Measurements from ENCODE around the gene COG1.
"Not testable (repeated sequence)": the region's sequence is repeated elsewhere in the genome, so short reads cannot be mapped to it uniquely, and the experiment has no call there.

The COG1 gene

GRCh38 chr17:73192894-73193701, at the start of gene COG1:
Gene COG1, plus strand, starts transcription at chr17:73193055. Its CDS starts 15 bp downstream, at chr17:73193070.
- peak; percentile 94 for DNase-seq

GRCh38 chr17:73144209-73144608, 48.6 kb upstream of the COG1 start:
- not testable (repeated sequence) for DNase-seq

- DNase-seq = no peak
These were observed 47.2 kb upstream of the COG1 start for GRCh38 chr17:73145641-73146040.

- not testable (repeated sequence) for DNase-seq
These were observed 45.1 kb upstream of the COG1 start for GRCh38 chr17:73147791-73148190.

- DNase-seq = no peak
These were observed 44.1 kb upstream of the COG1 start for GRCh38 chr17:73148540-73149334.

- DNase-seq = not testable (repeated sequence)
These were observed 42.1 kb upstream of the COG1 start for GRCh38 chr17:73150622-73151300.

- DNase-seq = peak; percentile 77
These were observed 40.8 kb upstream of the COG1 start for GRCh38 chr17:73151916-73152632.

- DNase-seq = no peak
These were observed 37.3 kb upstream of the COG1 start for GRCh38 chr17:73155410-73156165.

GRCh38 chr17:73156166-73156840, 36.6 kb upstream of the COG1 start:
- peak; percentile 84 for DNase-seq

- no peak for DNase-seq
These were observed 35.9 kb upstream of the COG1 start for GRCh38 chr17:73156887-73157520.

- DNase-seq = no peak
These were observed 35.3 kb upstream of the COG1 start for GRCh38 chr17:73157521-73157890.

GRCh38 chr17:73158133-73158532, 34.7 kb upstream of the COG1 start:
- no peak for DNase-seq

- DNase-seq = no peak
These were observed 31.8 kb upstream of the COG1 start for GRCh38 chr17:73160980-73161630.

- no peak for DNase-seq
These were observed 29.8 kb upstream of the COG1 start for GRCh38 chr17:73163043-73163442.

GRCh38 chr17:73165616-73166404, 27.0 kb upstream of the COG1 start:
- DNase-seq = peak; percentile 49

- DNase-seq = peak; percentile 71
These were observed 25.9 kb upstream of the COG1 start for GRCh38 chr17:73166731-73167581.

- no peak for DNase-seq
These were observed 24.2 kb upstream of the COG1 start for GRCh38 chr17:73168667-73169066.

GRCh38 chr17:73170324-73170723, 22.5 kb upstream of the COG1 start:
- no peak for DNase-seq

- DNase-seq = no peak
These were observed 20.6 kb upstream of the COG1 start for GRCh38 chr17:73172252-73172651.
